OCI-LY3 (cell line): ENCODE results near the gene EDRF1.

ENCODE experiments used
- CTCF ChIP-seq: fragments of 200-600, 300-600 bp; sonication (generic); IDR thresholded peaks from 2 replicates; pipeline ENCODE4 v1.5.1; 2014; ENCODE audit warnings: antibody characterized with exemption, low read length, low read depth
- EZH2phosphoT487 ChIP-seq: fragments of 200-600 bp; shearing (Covaris generic); IDR thresholded peaks from 2 replicates; pipeline ENCODE4 v1.6.1; 2018; ENCODE audit warnings: antibody characterized with exemption, mixed run types, low read depth

- TF ChIP-seq CTCF: no peak
- TF ChIP-seq EZH2phosphoT487: no peak
Observed at GRCh38 chr10:125797424-125797823, 77.9 kb downstream of the EDRF1 start.
